ENCODE results near the gene DCBLD2.

GRCh38 chr3:98778383-98778782 lies 123.1 kb downstream of the DCBLD2 start:
- no peak for TF ChIP-seq EZH2 (IDR thresholded peaks at IDR 0.05; ENCODE audit: insufficient read depth, poor library complexity, severe bottlenecking)
- no peak for TF ChIP-seq EZH2phosphoT487 (IDR thresholded peaks at IDR 0.05; ENCODE audit: insufficient read depth, low read depth)

All from GM23248 (cell line).